GM19193 (cell line): ENCODE measurements around the gene ADAMTS12.

Experiments used
- POLR2A ChIP-seq: IDR thresholded peaks from 4 replicates; pipeline ENCODE4 v1.6.1; 2011; ENCODE audit not compliant: insufficient read depth, insufficient read length; ENCODE audit errors: extremely low read depth

The ADAMTS12 gene

DNA sequence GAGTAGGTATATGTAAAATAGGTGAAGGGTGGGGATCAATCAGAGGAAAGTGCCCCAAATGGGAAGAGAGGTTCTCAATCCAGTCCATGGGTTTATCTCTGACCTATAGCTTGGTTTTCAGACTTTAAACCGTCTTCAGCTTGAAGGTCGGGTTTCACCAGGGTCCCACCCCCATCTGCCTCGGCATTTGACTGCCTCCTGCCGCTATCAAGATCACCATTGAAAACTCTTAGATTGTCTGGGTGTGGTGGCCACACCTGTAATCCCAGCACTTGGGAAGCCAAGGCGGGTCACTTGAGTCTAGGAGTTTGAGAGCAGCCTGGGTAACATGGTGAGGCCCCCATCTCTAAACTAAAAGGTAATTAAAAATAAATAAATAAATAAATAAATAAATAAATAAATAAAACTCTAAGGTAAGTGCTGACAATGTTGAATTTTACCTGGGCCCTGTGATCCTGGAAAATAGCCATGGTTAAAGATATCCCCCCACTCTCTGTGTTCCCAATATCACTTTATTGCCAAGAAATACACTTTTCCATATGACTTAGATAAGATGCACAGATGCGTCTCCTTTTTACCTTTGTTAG, 402.2 kb downstream of the ADAMTS12 start:
- TF ChIP-seq POLR2A: no peak

DNA sequence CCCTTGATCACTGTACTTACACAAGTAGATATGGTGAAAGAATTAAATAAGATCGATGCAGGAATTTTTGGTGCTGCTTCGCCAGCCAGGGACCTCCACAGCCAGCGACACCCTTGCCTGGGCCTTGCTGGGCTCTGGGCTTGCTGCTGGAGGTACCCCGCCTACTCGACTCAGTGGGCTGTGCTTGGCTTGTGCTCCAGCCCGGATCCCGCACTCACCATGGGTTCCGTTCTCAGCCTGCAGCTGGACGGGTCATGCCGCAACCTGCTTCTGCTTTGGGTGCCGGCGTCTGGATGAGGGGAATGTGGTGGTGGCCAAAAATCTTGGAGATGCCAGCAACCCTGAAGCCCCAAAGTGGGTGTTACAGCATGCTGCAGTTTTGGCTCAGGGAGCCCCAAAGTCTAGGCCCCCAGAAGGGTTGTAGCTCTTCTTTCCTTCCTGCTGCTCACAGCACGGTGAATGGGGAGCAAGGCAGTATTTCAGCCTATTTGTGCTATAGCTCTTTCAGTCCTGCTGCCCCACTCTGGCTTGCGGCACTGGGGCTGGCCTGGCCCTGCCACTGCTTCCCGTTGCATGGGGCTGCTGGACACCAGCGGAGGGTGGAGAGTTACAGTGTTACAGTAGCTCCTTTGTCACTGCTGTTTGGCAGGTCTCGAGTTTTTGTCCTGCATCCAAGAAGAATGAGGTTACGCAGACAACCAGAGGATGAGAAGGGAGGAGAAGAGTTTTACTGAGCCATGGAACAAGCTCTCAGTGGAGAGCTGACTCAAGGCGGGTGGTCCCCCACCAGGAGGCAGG, 403.0 kb downstream of the ADAMTS12 start:
- no peak for TF ChIP-seq POLR2A

DNA sequence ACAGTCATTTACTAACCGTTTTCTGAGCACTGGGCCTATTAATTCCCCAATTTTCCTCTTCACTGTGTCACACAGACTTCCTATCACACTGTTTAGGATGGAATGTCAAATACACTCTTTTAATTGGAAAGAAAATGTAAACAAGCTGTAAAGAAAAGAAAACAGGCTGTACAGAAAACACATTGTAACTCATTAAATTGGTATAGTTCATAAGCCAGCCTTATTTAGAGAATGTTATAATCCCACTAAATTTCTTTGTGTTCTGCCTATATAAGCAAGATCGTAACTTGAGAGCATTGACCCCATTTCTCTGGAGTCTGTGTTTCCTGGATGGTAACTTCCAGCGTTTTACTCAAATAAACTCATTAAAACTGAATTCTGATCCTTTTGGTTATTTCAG, 404.6 kb downstream of the ADAMTS12 start:
- TF ChIP-seq POLR2A: no peak

DNA sequence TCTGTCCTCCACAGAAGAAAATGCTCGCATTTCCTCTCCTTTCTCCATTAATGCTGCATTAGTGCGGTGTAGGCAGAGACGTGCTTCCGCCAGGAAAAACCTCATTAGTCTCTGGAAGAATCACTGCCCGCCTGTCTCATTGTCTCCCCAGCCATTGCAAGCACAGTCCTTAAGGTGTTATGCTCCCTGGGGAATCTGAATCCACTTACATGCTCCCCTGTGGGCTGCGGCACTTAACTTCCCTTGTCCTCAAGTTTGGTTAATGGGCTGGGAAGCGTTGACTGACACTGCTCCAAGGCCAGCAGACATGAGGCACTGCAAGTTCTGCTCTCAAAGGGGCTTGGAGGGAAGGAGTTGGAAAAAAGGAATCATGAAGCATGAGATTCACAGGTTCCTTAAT, 409.5 kb downstream of the ADAMTS12 start:
- TF ChIP-seq POLR2A: no peak

DNA sequence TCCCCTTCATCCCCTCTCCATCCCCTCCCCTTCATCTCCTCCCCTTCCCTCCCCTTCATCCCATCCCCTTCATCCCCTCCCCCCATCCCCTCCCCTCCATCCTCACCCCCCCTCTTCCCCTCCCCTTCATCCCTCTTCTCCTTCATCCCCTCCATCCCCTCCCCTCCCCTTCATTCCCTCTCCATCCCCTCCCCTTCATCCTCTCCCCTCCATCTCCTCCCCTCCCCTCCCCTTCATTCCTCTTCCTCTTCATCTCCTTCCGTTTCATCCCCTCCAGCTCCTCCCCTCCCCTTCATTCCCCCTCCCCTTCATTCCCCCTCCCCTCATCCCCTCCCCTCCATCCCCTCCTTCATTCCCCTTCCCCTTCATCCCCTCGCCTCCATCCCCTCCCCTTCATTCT, 410.9 kb downstream of the ADAMTS12 start:
- no peak for TF ChIP-seq POLR2A

DNA sequence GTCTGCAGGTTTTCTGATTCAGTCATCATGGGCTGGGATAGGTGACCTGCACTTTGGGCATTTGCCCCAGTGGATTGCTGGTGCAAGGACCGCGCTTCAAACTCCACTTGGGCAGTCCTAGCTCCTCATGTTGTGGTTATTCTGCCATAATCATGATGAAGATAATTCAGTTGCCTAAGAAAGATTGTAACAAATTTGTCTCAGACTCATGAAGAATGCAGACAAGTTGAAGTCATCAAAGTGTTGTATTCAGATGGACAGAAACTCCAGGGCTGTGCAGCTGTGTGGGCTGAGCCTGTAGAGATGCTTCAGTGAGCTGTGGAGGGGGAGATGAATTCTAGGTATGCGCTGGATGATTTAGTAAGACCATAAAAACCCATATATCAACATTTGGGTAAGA, 412.5 kb downstream of the ADAMTS12 start:
- TF ChIP-seq POLR2A: no peak

DNA sequence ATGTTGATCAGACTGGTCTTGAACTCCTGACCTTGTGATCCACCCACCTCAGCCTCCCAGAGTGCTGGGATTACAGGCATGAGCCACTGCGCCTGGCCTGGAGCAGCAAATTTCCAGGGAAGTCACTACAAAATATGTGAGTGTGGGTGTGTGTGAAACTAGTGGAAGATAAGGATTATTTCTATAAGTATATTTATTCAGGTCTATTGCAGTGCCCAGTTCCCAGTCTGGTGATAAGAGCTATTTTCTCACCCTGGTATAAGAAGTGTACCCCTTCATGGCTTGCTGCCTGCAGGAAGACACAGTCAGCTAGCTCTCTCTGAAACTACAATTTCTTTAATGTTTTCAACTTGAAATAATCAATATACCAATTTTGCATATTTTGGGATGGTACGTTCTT, 414.0 kb downstream of the ADAMTS12 start:
- no peak for TF ChIP-seq POLR2A

DNA sequence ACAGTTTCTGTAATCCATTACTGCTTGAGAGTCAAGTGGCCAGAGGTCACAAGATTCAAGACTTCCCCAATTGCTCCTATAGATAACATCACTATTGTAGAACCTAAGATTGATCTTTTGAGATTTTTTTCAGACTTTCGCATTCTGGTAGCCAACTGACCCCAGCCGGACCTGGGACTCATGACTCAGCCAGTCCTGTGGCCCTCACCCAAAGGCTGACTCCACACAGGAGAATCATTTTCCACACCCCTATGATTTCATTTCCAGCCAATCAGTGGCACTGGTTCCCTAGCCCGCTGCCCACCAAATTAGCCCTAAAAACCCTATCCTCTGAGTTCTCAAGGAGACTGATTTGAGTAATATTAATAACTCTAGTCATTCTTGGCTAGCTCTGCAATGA, 414.8 kb downstream of the ADAMTS12 start:
- no peak for TF ChIP-seq POLR2A

DNA sequence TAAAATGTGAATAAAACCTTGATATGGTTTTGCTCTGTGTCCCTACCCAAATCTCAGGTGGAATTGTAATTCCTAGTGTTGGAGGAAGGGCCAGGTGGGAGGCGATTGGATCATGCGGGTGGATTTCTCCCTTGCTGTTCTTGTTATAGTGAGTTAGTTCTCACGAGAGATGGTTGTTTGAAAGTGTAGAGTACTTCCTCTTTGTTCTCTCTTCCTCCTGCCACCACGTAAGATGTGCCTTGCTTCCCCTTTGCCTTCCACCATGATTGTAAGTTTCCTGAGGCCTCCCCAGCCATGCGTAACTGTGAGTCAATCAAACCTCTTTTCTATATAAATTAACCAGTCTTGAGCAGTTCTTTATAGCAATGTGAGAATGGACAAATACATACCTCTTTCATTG, 416.1 kb downstream of the ADAMTS12 start:
- no peak for TF ChIP-seq POLR2A

DNA sequence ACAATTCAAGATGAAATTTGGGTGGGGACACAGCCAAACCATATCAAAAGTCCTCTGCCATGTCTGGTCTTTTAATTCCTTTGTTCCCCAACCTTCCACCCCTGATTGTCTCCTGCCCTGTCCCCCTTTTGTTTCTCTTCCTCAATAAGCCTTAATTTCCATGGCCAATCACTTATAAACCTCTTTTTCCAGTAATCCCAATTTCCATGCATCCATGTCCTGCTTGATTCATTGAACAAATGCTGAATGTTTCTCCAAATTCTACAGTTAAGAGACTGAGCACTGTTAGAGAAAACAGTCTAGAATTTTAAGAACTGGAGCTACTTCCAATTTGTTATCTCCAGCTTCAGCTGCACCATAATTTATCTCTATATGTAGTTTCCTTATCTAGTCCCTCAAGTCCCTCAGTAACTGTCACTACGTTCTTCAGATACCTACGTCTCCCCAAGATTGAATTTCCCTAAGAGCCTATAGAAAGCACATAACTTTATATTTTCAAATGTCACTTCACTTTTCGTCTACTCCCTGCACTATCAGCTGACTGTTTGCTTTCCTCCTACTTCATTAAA, 416.8 kb downstream of the ADAMTS12 start:
- TF ChIP-seq POLR2A: no peak

DNA sequence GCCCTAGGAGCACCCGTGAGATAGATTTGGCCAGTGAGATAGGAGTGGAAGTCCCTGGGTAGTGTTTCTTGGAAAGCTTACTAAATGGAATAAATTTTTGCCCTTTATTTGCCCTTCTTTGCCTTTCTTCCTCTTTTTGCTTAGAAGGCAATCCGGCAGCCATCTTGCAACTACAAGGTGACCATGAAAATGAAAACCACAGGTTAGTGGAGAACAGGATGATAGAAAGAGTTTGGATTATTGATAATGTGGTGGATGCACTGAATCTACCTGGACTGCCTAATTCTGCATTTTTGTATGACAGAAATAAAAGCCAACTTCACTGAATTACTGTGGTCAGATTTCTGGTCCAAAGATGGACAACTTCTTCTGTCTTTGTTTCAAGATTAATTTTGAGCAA, 417.8 kb downstream of the ADAMTS12 start:
- TF ChIP-seq POLR2A: no peak
